ACC112 (cell line): ENCODE data around the gene GRPEL1.

ENCODE experiments used
- H2AFZ ChIP-seq: fragments of 200-600 bp; sonication (generic); one replicate; pipeline ENCODE4 v1.6.0; 2017; ENCODE audit warnings: antibody characterized with exemption, low read length; ENCODE audit not compliant: unreplicated experiment
- H3K27ac ChIP-seq: fragments of 200-600 bp; sonication (generic); 2 replicates; pipeline ENCODE4 v1.5.1; 2014; ENCODE audit warnings: low read depth, mild to moderate bottlenecking, antibody characterized with exemption, low read length, moderate library complexity
- H3K27me3 ChIP-seq: fragments of 200-600 bp; sonication (generic); 2 replicates; pipeline ENCODE4 v1.6.1; 2014; ENCODE audit warnings: mild to moderate bottlenecking, antibody characterized with exemption, low read length, moderate library complexity, mixed read lengths; ENCODE audit not compliant: insufficient read depth
- H3K36me3 ChIP-seq: fragments of 200-600 bp; sonication (generic); 2 replicates; pipeline ENCODE4 v1.6.1; 2016; ENCODE audit warnings: mild to moderate bottlenecking, antibody characterized with exemption, low read length, moderate library complexity, mixed read lengths; ENCODE audit not compliant: insufficient read depth
- H3K4me1 ChIP-seq: fragments of 200-600 bp; sonication (generic); one replicate; pipeline ENCODE4 v1.6.1; 2016; ENCODE audit warnings: low read length, mixed read lengths; ENCODE audit not compliant: insufficient read depth, unreplicated experiment, control insufficient read depth
- H3K4me3 ChIP-seq: fragments of 200-600 bp; sonication (generic); 2 replicates; pipeline ENCODE4 v1.5.1; 2014; ENCODE audit warnings: mild to moderate bottlenecking, low read depth, low read length
- H3K79me2 ChIP-seq: fragments of 200-600 bp; sonication (generic); one replicate; pipeline ENCODE4 v1.6.0; 2016; ENCODE audit warnings: low read length; ENCODE audit not compliant: control insufficient read depth, unreplicated experiment, insufficient read depth

Gene GRPEL1

GRCh38 chr4:7031558-7032449 lies 36.1 kb downstream of the GRPEL1 start:
- Histone ChIP-seq H3K36me3 (0 out of 2 replicates have a peak, but pooled peaks cover 2% of the 10 kb centered on the region), H3K27ac (no peak overlapping the region)

GRCh38 chr4:7030856-7031255 lies 37.0 kb downstream of the GRPEL1 start:
- Histone ChIP-seq H3K36me3 (0 out of 2 replicates have a peak, but pooled peaks cover 2% of the 10 kb centered on the region), H3K79me2 (no peaks in the 10 kb centered on the region), H3K27ac (no peak overlapping the region), H3K27me3 (no peaks in the 10 kb centered on the region), H3K4me3 (no peak overlapping the region), H2AFZ (no peak overlapping the region), H3K4me1 (peaks cover 19% of the 10 kb centered on the region)

More at GRCh38 chr4:7031558-7032449, 36.1 kb downstream of the GRPEL1 start:
- no peak overlapping the region for H3K4me3 ChIP-seq
- H3K79me2 ChIP-seq = no peaks in the 10 kb centered on the region
- H3K27me3 ChIP-seq = no peaks in the 10 kb centered on the region
- H2AFZ ChIP-seq = no peak overlapping the region
- peaks cover 25% of the 10 kb centered on the region for H3K4me1 ChIP-seq

- H3K27me3 ChIP-seq = no peaks in the 10 kb centered on the region
- H3K36me3 ChIP-seq = 0 out of 2 replicates have a peak, but pooled peaks cover 2% of the 10 kb centered on the region
- peaks cover 16% of the 10 kb centered on the region for H3K4me1 ChIP-seq
- H3K79me2 ChIP-seq = no peaks in the 10 kb centered on the region
- no peak overlapping the region for H3K27ac ChIP-seq
- no peak overlapping the region for H2AFZ ChIP-seq
- H3K4me3 ChIP-seq = no peak overlapping the region
These were observed 37.9 kb downstream of the GRPEL1 start for GRCh38 chr4:7029921-7030320.

- H3K79me2 ChIP-seq = no peaks in the 10 kb centered on the region
- no peak overlapping the region for H3K27ac ChIP-seq
- peaks cover 9% of the 10 kb centered on the region for H3K4me1 ChIP-seq
- no peak overlapping the region for H2AFZ ChIP-seq
- no peak overlapping the region for H3K4me3 ChIP-seq
- H3K27me3 ChIP-seq = no peaks in the 10 kb centered on the region
- 0 out of 2 replicates have a peak, but pooled peaks cover 2% of the 10 kb centered on the region for H3K36me3 ChIP-seq
These were observed 38.7 kb downstream of the GRPEL1 start for GRCh38 chr4:7029212-7029611.

GRCh38 chr4:7027913-7028312 lies 40.0 kb downstream of the GRPEL1 start:
- Histone ChIP-seq H3K4me1 (peaks cover 9% of the 10 kb centered on the region), H3K27me3 (no peaks in the 10 kb centered on the region), H3K36me3 (0 out of 2 replicates have a peak, but pooled peaks cover 2% of the 10 kb centered on the region), H3K79me2 (peaks cover 4% of the 10 kb centered on the region), H2AFZ (no peak overlapping the region), H3K4me3 (no peak overlapping the region), H3K27ac (no peak overlapping the region)

GRCh38 chr4:7027284-7027683 lies 40.6 kb downstream of the GRPEL1 start:
- no peak overlapping the region for H3K27ac ChIP-seq
- H3K4me3 ChIP-seq = no peak overlapping the region
- H2AFZ ChIP-seq = no peak overlapping the region
- H3K36me3 ChIP-seq = 0 out of 2 replicates have a peak, but pooled peaks cover 2% of the 10 kb centered on the region
- peaks cover 16% of the 10 kb centered on the region for H3K4me1 ChIP-seq
- H3K79me2 ChIP-seq = peaks cover 4% of the 10 kb centered on the region
- H3K27me3 ChIP-seq = no peaks in the 10 kb centered on the region

- Histone ChIP-seq H3K27ac (no peak overlapping the region), H3K4me1 (peaks cover 23% of the 10 kb centered on the region), H3K36me3 (0 out of 2 replicates have a peak, but pooled peaks cover 2% of the 10 kb centered on the region), H2AFZ (no peak overlapping the region), H3K79me2 (peaks cover 4% of the 10 kb centered on the region), H3K4me3 (no peak overlapping the region), H3K27me3 (no peaks in the 10 kb centered on the region)
These were observed 41.8 kb downstream of the GRPEL1 start for GRCh38 chr4:7026107-7026506.

- Histone ChIP-seq H3K4me1 (peaks cover 23% of the 10 kb centered on the region), H3K79me2 (peaks cover 4% of the 10 kb centered on the region), H3K4me3 (no peak overlapping the region), H2AFZ (no peak overlapping the region), H3K27ac (no peak overlapping the region), H3K36me3 (0 out of 2 replicates have a peak, but pooled peaks cover 2% of the 10 kb centered on the region), H3K27me3 (no peaks in the 10 kb centered on the region)
These were observed 42.7 kb downstream of the GRPEL1 start for GRCh38 chr4:7025040-7025602.

- Histone ChIP-seq H2AFZ (no peak overlapping the region), H3K4me1 (peaks cover 23% of the 10 kb centered on the region), H3K4me3 (no peak overlapping the region), H3K36me3 (0 out of 2 replicates have a peak, but pooled peaks cover 2% of the 10 kb centered on the region), H3K79me2 (peaks cover 4% of the 10 kb centered on the region), H3K27ac (no peak overlapping the region), H3K27me3 (no peaks in the 10 kb centered on the region)
These were observed 43.5 kb downstream of the GRPEL1 start for GRCh38 chr4:7024336-7024890.

GRCh38 chr4:7023901-7024300 lies 44.0 kb downstream of the GRPEL1 start:
- no peak overlapping the region for H3K27ac ChIP-seq
- H3K36me3 ChIP-seq = 0 out of 2 replicates have a peak, but pooled peaks cover 2% of the 10 kb centered on the region
- H2AFZ ChIP-seq = no peak overlapping the region
- H3K4me1 ChIP-seq = peaks cover 22% of the 10 kb centered on the region
- H3K4me3 ChIP-seq = no peak overlapping the region
- H3K27me3 ChIP-seq = no peaks in the 10 kb centered on the region
- H3K79me2 ChIP-seq = peaks cover 4% of the 10 kb centered on the region
